ENCODE measurements around the gene SCFD2.
"Not testable (repeated sequence)": the region's sequence is repeated elsewhere in the genome, so short reads cannot be mapped to it uniquely, and the experiment has no call there.

The SCFD2 gene

DNA sequence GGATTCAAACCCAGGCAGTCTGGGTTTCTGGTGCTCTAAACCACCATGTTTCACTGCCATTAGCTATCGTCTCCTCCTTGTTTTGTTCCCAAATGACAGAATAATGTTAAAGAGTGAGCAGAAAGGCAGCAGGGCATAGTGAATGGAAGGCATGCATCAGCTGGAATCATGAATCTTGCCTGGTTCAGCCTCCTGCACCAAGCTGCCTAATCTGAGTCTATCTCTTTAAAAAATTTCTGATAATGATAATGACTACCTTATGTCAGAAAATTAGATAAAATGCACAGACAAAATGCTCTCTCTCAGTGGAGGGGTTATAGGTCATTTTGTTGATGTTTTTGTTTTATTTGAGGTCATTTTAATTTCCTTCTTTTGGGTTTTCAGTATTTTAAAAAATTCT lies 316.3 kb downstream of the SCFD2 start:
- no peak for DNase-seq (ENCODE audit: low read depth)

DNA sequence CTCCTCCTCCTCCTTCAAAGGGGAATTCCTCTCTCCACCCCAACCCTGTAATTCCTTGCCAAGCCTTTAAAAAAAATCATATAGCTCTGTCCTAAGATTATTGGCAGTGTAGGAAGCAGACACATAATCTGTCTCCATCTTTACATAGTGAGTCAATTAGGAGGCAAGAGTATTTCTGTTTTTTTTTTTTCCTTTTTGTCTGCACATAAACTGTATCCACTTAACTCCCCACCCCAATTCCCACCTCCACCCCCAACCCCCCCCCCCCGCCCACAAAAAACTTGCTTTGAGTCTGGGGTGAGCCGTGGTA lies 321.3 kb downstream of the SCFD2 start:
- DNase-seq (ENCODE audit: low read depth) = no peak

DNA sequence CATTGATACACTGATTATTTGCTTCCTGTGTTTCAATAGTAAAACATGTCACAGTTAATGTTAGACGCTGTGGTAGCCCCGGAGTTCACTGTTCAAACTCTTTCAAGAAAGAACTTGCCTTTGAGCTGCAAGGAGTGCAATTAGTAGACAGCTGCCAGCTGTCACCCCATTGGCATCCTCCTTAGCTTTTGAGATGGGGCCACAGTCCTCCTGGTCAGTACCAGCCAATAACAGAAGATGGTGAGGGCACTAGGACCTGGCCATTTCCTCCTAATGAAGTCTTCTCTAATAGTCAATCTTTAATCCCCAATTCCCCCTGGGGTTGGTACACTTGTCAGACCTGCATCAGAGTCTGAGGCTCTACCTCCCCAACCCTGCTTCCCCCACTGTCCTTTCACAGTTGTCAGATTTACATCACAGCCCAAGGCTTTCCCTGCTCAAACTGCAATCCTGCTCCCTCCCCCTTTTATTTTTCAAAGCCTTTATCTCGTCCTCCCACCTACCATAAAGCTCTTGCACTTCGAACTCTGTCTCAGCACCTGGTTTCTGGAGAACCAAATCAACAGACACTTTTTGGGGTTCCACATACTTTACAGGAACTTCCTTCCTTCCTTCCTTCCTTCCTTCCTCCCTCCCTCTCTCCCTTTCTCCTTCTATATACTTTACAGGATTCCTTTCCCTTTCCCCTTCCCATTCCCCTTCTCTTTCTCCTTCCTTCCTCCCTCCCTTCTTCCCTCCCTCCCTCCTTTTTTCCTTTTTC lies 321.8 kb downstream of the SCFD2 start:
- DNase-seq (ENCODE audit: low read depth) = no peak

DNA sequence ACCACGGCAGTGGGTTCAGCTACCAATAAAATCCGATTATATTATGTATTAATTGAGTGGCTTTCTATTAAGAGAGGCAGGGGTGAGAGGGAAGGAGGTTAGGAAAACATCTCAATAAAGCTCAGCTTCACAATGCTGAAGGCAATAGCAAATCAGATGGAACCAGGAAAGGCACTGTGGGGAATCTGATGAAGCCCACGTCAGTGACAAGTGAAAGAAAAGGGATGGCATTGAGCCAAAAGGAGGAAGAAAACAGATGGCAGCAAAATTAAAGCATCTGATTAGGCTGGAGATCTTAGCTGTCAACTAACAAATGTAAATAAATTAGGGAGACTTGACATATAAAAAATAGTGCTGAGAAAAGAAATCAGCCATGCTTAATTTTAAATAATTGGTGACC lies 322.8 kb downstream of the SCFD2 start:
- no peak for DNase-seq (ENCODE audit: low read depth)

DNA sequence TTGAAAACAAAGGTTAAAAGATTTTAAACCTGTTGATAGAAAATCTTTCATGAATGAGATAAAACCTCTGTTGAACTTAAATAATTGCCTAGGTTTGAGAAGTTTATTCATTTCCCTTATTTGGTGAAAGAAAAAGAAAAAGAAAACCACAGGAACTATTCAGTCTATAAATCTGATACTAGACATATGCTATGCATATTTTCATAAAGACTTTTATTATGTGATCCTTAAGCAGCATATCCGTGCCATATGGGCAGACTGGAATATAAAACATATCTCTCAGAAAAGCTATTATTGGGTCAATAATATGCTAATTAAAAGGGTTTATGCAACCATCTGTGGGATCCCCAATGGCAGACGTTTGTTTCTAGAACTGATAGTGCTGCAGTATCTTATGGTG lies 325.0 kb downstream of the SCFD2 start:
- no peak for DNase-seq (ENCODE audit: low read depth)

DNA sequence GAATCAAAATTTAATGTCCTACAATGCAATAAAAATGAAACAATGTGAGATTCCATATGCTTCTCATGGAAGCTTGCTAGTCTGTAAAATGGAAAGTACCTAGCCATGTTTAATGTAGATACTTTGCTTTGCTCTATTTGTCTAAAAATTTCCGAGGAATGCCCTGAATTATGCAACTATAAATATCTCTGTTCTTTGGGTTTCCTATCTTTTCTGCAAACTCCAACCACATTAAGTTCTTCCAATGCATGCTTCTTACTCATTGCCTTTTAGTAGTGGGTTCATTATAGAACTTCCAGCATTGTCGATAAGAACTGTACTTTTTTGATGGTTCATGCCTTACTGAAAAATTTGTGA lies 325.4 kb downstream of the SCFD2 start:
- DNase-seq (ENCODE audit: low read depth) = no peak

DNA sequence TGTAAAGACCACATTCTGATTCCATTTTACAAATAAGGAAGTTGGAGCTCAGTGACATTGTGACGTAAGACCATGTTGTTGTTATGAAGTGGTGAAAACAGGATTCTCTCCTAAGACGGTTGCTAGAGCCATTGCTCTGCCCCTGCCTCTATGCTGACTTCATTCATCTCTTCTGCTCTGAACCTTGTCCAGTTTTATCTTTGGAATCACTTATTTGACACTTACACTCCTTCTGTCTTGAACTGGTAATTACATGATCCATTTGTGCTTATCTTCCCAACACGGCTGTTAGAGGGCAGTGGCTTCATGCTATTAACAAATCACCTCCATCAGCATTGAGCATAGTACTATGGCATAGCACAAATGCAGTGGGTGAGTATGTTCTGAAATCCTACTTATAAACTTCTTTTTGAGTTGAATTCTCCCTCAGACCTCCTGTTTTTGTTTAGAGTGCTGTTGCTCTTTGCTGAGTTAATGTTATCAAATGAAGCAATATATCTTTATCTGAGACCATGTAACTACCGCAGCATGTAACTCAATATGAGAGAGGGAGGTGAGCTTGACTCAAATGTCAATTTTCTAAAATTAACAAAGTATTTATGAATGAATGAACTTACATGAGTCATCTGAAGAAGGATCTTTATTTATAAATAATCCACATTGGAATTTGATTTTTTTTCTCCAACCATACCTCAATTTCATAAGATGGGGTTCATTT lies 326.0 kb downstream of the SCFD2 start:
- no peak for DNase-seq (ENCODE audit: low read depth)

DNA sequence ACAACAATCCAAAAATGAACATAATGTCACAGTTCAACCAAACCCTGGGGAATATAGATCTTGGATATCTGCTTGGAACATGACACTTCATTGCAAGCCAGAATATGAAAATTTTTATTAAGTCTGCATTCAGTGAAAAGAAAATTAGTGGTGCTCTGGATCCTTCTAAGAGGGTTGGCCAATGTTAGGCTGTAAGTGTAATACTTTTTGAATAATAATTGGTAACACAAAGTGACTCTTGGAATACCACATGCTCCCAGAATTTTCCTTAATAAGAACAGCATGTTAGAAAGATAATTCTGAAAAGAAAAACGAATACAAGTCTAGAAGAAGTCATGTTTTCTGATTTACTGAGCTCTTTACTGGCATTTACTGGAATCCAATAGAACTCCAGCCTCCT lies 328.0 kb downstream of the SCFD2 start:
- no peak for DNase-seq (ENCODE audit: low read depth)

DNA sequence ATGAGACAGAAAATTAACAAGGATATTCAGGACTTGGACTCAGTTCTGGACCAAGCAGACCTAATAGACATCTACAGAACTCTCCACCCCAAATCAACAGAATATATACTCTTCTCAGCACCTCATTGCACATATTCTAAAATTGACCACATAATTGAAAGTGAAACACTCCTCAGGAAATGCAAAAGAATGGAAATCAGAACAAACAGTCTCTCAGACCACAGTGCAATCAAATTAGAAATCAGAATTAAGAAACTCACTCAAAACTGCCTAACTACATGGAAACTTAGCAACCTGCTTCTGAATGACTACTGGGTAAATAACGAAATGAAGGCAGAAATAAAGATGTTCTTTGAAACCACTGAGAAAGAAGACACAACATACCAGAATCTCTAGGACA lies 333.0 kb downstream of the SCFD2 start:
- not testable (repeated sequence) for DNase-seq (ENCODE audit: low read depth)

DNA sequence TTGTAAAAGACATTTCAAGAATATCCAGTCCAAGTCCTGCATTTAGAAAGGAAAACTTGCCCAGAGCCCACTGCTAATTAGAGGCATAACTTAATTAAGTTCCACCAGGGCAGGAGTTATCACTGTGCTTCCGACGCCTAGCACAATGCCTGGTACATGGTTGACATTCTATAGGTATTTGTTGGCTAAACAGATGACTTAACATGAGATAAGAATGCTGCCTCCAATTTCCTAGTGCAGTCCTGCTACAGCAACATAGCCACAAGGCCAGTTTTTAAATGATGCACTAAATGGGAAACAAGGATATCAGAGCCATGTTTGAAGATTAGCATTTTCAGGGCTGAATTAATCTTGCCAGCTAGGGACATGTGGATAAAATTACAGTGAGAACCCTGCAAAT lies 339.6 kb downstream of the SCFD2 start:
- no peak for DNase-seq (ENCODE audit: low read depth)

DNA sequence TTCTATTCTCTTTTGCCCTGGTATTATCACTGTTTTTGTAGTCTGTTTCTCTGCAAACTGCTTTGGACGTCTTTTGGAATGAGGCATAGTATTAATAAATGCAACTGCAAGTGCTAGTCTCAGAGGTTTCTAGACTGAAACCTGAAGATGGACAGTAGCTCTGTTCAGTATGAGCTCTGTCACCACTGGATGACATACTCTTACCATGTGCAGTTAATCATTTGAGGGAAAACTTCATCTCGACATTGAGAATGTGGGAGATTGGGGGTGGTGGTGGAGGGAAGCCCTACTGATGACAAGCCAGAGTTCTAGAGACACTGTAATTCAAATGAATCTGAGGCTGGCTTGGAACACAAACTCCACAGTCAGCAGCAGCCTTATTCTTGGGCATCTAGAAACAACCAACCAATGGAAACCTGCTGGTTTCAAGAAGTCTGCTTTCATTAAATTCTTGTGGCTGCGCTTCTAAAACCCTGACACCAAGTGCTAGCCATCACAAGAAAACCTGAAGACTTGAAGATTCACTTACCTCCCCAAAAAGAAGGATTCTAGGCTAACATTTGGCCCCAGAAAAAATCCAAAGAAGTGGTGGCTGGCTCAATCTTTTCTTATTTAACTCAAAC lies 342.1 kb downstream of the SCFD2 start:
- no peak for DNase-seq (ENCODE audit: low read depth)

DNA sequence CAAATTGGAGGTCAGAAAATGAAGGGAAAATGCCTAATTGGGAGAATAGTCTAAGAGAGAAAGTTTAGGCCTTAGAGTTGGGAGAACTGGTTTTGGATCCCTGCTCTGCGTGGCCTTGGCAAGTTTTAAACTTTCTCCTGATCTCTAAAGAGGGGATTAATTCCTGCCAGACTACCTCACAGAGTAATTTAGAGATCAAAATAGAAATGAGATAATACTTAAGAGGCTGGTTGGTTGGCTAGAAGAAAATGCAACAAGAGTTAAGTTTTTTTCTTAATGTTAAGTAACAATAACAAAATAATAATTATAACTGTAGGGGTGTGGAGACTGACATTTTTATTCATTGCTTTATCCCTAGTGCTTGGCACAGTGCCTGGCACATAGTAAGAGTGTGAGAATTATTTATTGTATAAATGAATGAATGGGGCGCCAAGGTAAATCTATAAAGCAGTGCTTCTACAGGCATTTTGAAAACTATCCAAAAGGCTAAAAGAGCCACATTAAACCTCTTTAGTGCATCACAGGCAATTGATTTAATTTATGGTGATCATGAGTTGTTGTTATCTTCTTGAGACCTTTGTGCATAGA lies 343.3 kb downstream of the SCFD2 start:
- DNase-seq (ENCODE audit: low read depth) = no peak

DNA sequence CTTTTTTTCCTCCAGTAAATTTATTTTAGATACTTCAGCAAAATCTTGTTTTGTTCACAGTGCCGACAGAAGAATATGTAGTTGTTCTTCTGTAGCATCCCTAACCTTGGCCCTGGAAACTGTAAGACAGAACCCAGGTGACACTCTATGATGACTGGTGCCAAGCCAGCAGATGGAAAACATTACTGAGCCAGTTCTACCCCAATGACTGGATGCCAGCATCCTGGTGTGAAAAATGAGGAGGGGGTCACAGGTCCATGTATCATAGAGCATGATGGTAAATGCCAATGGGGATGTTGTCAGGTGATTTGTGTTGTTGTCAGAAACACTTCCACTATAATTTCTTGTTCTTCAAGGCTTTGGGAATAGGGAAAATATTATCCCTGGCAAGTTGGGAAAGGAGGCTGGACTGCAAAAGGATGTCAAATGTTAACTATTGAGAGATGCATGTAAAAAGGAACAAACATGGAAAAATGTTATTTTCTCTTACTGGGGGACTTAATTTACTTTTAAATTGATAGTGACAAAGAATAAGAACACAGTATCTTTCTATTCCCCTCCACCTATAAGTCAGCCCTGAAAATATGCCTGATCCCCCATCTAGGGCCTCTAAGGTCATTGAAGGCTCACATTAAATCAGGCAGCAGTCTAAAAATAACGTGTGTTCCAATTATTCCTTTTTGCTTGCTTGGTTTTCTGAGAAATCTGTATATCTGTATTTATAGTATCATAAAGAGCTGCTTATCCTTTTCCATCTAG lies 343.9 kb downstream of the SCFD2 start:
- DNase-seq (ENCODE audit: low read depth) = no peak

DNA sequence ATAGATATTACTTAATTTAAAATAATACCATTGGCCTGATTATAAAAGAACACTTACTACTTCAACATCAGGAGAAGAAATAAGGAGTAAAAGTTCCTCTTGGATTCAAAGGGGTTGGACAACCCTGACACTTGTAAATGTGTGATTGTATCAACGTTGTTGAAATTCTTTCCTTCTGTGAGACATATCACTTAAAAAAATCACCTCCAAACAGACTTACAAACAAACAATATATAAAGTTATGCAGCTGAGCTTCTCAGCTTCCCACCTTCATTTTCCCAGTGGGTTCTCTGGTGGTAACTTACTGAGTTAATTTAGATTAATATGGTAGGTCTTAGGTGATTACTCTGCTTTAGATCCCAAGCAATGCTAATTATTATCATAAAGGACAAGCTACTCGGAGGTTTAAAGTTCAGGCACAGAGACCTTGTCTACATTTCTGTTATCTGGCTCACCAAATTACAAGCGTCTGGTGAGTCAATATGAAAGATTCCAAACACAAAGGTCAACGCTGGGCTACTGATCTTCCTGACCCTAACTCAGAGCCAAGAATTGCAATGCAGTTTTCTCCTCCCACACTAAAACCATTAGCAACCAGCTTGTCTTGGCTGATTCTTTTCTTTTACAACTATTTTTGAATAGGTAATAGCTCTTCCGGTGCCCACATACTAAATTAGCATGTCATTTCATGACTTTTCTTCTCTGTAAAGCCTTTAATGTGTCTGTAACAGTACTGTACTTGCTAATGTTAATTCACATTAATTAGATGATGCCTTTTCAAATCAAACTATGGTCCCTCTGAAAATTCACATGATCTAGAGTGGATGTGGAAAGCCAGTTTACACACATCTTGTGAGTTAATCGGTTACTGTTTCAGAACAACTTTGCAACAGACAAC lies 346.1 kb downstream of the SCFD2 start:
- no peak for DNase-seq (ENCODE audit: low read depth)

DNA sequence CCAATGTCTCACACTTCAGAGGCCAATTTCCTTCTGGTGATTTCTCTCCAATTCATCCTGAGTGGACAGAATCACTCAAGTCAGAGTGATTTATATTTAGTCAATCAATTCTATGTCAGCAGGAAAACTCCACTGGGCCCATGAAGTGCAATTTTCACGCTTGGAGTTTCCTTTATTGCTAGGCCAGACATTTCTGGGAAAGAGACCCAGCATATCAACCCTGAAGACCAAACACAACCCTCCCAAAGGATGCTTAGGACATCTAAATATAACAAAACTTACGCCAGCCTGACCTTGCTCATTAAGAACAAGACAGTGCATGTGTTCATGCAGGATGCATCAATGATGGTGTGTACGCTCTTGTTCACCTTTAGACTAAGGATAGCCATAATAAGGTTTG lies 347.4 kb downstream of the SCFD2 start:
- no peak for DNase-seq (ENCODE audit: low read depth)

DNA sequence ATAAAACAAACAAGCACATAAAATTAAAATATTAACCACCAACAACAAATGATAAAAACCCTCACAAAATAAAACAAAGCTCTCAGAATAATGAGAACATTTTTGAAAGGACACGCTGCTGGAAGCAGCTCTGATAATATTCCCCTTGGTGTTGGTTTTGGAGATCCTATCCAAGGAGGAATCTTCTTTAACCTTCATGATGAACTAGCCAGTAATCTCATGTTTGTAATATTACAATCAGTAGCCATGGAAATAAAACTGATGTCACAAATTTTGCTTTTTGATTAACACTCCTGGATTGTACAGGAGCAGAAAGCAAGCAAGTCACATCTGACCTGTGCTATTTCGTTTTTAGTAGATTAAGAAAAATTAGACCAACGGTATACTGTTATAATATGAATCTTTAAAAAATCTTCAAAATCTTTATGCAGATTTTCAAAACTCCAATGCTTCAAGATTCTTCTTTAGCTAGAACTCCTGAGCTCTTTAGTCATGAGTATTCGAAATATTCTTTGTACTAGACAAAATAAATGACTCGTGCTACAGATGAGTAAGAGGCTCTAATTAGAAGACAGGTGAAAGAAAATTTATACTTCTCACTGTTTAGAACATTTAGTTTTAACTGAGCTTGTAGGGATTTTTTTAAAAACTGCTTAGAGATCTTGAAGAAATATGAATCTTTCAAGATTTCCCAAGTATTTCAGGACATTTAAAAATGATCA lies 349.6 kb downstream of the SCFD2 start:
- no peak for DNase-seq (ENCODE audit: low read depth)

DNA sequence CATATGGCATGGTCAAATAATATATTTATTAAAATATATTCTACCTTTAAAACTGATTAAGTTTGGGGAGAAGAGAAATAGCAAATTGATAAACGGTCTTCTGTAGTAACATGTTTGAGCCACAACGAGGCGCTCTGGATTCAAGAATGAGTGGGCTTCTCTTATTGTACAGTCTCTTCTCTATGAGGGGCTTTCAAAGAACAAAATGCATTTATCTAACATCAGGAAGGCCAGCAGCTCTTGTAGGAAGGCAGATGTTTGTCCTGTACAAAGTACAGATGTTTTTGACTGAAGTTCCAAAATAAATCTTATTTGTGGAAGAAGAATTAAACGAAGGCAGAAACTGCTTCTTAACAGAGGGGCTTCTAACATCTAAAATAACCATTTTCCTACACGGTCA lies 350.2 kb downstream of the SCFD2 start:
- DNase-seq (ENCODE audit: low read depth) = no peak

DNA sequence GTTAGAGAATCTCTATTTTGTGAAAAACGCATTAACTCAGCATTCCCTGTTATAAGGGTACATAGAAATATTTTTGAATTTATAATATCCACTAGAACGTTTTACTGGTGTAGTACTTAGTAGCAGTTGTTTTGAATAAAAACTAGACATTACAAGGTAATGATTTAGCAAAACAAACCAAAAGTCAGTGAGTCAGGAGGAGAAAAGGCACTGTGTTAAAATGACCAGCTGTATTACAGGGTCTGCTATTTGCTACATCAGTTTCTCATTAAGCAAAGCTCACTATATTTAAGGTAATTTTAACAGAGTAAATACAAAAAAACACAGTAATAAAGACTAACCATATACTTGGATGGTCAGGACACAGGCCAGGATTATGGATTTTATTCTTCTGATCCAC lies 351.0 kb downstream of the SCFD2 start:
- no peak for DNase-seq (ENCODE audit: low read depth)

DNA sequence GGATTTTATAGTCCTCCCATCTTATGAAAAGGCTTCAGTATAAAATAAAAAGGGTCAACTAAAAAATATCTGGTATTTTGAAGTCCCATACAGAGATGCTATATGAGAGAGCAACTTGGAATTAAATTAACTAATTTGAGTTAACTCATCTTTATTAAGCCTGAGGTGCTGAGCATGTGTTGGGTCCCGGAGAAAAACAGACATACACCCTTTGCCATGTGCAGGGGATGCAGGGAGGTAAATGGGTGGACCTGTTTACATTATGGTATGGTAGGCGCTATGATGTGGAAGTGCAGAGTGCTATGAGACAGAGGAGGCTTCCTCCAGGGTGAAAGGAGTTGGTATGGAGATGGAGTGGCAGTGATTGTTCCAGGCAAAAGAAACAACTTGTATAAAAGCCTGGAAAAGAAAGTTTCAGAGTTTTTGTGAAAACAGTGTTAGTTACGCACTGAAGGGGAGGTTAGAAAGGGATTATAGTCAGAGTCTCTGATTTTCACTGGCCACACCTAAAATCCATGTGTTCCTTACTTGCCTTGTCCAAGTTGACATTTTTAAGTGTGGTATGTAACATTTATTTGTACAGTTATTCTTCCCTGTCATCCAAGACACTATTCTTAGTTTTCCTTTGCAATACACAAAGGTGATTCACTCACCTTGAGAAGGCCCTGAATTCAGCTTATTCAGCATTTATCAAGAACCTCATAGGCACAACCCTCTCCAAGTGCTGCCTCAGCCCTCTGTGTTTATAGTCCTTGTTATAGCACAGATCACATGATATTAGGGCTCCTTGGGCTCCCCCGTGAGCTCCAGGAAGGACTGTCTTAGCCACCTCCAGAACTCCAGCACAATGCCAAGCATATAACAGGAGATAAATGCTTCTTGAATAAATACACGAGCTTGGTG lies 351.7 kb downstream of the SCFD2 start:
- DNase-seq (ENCODE audit: low read depth) = no peak

DNA sequence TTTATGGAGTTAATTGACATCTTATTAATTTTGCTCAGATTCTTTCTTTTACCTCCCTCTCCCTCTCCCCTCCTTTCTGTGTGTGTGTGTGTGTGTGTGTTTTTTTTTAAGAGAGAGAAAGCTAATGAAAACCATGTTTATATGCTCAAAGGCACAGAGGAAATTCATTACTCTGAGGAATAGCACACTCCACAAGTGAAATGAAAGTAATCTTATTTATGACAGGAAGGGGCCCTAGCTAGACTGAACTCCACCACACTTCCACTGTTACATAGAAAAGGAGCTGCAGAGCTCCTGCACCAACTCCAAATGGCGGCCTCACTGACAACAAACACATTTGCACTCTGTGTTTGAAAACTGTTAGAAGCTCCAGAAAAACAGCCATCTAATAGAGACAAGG lies 353.1 kb downstream of the SCFD2 start:
- no peak for DNase-seq (ENCODE audit: low read depth)

Data from CMK (cell line).